ENCODE results near the gene CCSER1. TPM values are rescaled to one million over a fixed set of nuclear protein-coding genes. Genes with fewer than 3 reads are reported as not detected.

CCSER1 gene
- total RNA-seq, 6 donors from 2014 or later: 4.4 to 26.1 (median 13.8) TPM

- TF ChIP-seq POLR2AphosphoS5 (IDR thresholded peaks at IDR 0.05) (no peak), EP300 (IDR thresholded peaks at IDR 0.05) (no peak), POLR2A (IDR thresholded peaks at IDR 0.05) (no peak)
- TF ChIP-seq, protein P1, sequence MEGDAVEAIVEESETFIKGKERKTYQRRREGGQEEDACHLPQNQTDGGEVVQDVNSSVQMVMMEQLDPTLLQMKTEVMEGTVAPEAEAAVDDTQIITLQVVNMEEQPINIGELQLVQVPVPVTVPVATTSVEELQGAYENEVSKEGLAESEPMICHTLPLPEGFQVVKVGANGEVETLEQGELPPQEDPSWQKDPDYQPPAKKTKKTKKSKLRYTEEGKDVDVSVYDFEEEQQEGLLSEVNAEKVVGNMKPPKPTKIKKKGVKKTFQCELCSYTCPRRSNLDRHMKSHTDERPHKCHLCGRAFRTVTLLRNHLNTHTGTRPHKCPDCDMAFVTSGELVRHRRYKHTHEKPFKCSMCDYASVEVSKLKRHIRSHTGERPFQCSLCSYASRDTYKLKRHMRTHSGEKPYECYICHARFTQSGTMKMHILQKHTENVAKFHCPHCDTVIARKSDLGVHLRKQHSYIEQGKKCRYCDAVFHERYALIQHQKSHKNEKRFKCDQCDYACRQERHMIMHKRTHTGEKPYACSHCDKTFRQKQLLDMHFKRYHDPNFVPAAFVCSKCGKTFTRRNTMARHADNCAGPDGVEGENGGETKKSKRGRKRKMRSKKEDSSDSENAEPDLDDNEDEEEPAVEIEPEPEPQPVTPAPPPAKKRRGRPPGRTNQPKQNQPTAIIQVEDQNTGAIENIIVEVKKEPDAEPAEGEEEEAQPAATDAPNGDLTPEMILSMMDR (IDR thresholded peaks at IDR 0.05): no peak
- no peaks in the 10 kb centered on the region for H3K36me3 ChIP-seq
- ATAC-seq (ENCODE audit: low FRiP score in 2 of 2): no peak
Measured at GRCh38 chr4:90152024-90152423, 24.8 kb downstream of the CCSER1 start.

DNA sequence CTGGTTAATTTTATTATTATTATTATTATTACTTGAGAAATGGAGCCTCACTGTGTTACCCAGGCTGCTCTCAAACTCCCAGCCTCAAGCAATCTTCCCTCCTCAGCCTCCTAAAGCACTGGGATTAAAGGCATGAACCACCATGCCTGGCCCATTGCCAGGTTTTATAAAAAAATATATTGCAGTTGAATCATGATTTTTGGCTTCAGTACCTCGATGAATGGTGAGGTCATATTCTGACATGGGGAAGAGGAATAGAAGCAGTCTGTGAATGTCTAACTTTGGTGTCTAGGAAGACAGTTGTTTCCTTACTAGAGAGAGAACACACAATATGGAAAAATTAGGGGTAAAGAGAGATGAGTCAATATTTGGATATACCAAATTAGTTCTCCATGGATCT is 32.0 kb downstream of the CCSER1 start:
- ATAC-seq (ENCODE audit: low FRiP score in 2 of 2): no peak
- Histone ChIP-seq H3K27ac (no peak overlapping the region), H3K9me3 (no peaks in the 10 kb centered on the region), H3K27me3 (no peaks in the 10 kb centered on the region), H3K36me3 (no peaks in the 10 kb centered on the region), H3K4me1 (no peaks in the 10 kb centered on the region), H3K4me3 (no peak overlapping the region)
- no peak for TF ChIP-seq POLR2AphosphoS5 (IDR thresholded peaks at IDR 0.05)
- no peak for TF ChIP-seq POLR2A (IDR thresholded peaks at IDR 0.05)
- TF ChIP-seq, protein P1 (IDR thresholded peaks at IDR 0.05): no peak
- TF ChIP-seq EP300 (IDR thresholded peaks at IDR 0.05): no peak
- no peak for DNase-seq
- WGBS, 2 donors: 73 to 81% methylated on average over 1 of the region's 1 CpG

More at GRCh38 chr4:90152024-90152423, 24.8 kb downstream of the CCSER1 start:
- no peaks in the 10 kb centered on the region for H3K4me1 ChIP-seq
- H3K27me3 ChIP-seq: no peaks in the 10 kb centered on the region
- no peak overlapping the region for H3K4me3 ChIP-seq
- H3K9me3 ChIP-seq: no peaks in the 10 kb centered on the region
- no peak overlapping the region for H3K27ac ChIP-seq
- DNase-seq: no peak

DNA sequence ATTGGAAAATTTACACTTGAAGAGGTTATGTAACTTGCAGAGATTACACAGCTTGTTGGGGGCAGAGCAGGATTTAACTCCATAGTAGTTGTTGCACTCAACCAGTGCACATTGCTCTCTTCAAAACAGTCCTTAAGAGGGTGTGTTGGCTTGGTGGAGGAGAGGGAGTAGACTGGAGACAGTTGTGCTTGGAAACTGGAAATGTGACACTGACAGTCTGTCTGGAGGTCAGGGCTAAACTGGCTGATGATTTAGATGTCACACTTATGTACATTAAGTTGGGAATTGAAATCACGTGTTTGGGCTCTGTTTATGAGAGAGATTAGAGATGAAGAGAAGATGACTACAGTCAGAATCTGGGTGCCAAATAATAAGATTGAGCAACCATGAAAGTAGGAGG is 32.9 kb downstream of the CCSER1 start:
- no peak overlapping the region for H3K27ac ChIP-seq
- no peaks in the 10 kb centered on the region for H3K4me1 ChIP-seq
- H3K36me3 ChIP-seq: no peaks in the 10 kb centered on the region
- 0 to 81% methylated on average over 1 of the region's 1 CpG for WGBS, 2 donors
- no peaks in the 10 kb centered on the region for H3K9me3 ChIP-seq
- no peaks in the 10 kb centered on the region for H3K27me3 ChIP-seq
- TF ChIP-seq POLR2A (IDR thresholded peaks at IDR 0.05) (no peak), EP300 (IDR thresholded peaks at IDR 0.05) (no peak), POLR2AphosphoS5 (IDR thresholded peaks at IDR 0.05) (no peak)
- TF ChIP-seq, protein P1 (IDR thresholded peaks at IDR 0.05): no peak
- H3K4me3 ChIP-seq: no peak overlapping the region
- DNase-seq (no peak), ATAC-seq (ENCODE audit: low FRiP score in 2 of 2) (no peak)

DNA sequence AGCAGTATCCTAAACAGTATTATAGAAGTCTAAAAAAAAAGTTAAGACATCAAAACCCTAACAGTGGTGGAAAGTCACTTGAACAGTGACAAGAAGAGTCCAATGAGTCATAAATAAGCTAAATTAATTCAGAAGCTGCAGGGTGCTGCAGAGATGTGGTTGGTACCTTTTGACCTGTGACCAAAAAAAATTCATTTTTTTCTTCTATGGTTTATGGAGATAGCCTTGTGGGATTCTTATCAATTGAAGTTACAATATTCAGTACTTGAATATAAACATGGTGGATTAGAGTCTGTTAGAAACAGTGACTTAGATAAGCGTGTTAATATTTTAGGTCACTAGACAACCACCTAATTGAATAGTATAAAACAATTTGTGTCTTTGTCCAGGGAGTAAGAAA is 35.4 kb downstream of the CCSER1 start:
- Histone ChIP-seq H3K27me3 (no peaks in the 10 kb centered on the region), H3K4me3 (no peak overlapping the region), H3K4me1 (no peaks in the 10 kb centered on the region), H3K9me3 (no peaks in the 10 kb centered on the region), H3K36me3 (no peaks in the 10 kb centered on the region), H3K27ac (no peak overlapping the region)
- 89 to 93% methylated on average over 1 of the region's 1 CpG for WGBS, 2 donors
- ATAC-seq (ENCODE audit: low FRiP score in 2 of 2) (no peak), DNase-seq (no peak)
- TF ChIP-seq POLR2AphosphoS5 (IDR thresholded peaks at IDR 0.05): no peak
- no peak for TF ChIP-seq POLR2A (IDR thresholded peaks at IDR 0.05)
- no peak for TF ChIP-seq EP300 (IDR thresholded peaks at IDR 0.05)
- TF ChIP-seq, protein P1 (IDR thresholded peaks at IDR 0.05): no peak

GRCh38 chr4:90163872-90164271 is 36.7 kb downstream of the CCSER1 start:
- H3K4me1 ChIP-seq: no peaks in the 10 kb centered on the region
- no peak overlapping the region for H3K4me3 ChIP-seq
- 63 to 79% methylated on average over 1 of the region's 1 CpG for WGBS, 2 donors
- ATAC-seq (ENCODE audit: low FRiP score in 2 of 2) (no peak), DNase-seq (no peak)
- TF ChIP-seq POLR2A (IDR thresholded peaks at IDR 0.05): no peak
- TF ChIP-seq POLR2AphosphoS5 (IDR thresholded peaks at IDR 0.05): no peak
- TF ChIP-seq EP300 (IDR thresholded peaks at IDR 0.05): no peak
- TF ChIP-seq, protein P1 (IDR thresholded peaks at IDR 0.05): no peak
- no peak overlapping the region for H3K27ac ChIP-seq
- H3K36me3 ChIP-seq: no peaks in the 10 kb centered on the region
- H3K27me3 ChIP-seq: no peaks in the 10 kb centered on the region
- H3K9me3 ChIP-seq: no peaks in the 10 kb centered on the region

All from upper lobe of left lung (tissue), 6 donors.